TTC549 (cell line): Measurements from ENCODE around the gene TGFBR3.
"Not testable (repeated sequence)": the region's sequence is repeated elsewhere in the genome, so short reads cannot be mapped to it uniquely, and the experiment has no call there.

Experiments
- FAIRE-seq: peaks from 2 replicates; lab custom pipeline; 2012; peaks lifted over from hg19 to GRCh38; lab: Jason Lieb, UNC

The TGFBR3 gene

DNA sequence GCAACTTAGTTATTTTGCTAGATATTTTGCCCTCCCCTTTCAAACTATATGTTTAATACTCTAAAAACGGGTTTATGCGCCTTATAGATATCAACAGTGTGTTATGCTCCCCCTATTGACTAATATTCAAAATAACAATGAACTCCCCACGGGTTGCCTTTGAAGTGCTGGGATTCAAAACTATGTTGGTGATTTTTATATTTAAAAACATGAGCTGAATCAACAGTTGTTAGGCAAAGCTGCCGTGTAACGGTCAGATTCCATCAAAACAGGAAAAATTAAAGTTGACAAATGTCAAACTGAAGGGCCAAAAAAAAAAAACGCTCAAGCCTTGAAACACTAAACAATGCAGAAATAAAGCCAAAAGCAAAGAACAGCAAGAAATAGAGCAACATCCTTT is 2.5 kb downstream of the TGFBR3 start:
- FAIRE-seq, result peak; percentile 11

DNA sequence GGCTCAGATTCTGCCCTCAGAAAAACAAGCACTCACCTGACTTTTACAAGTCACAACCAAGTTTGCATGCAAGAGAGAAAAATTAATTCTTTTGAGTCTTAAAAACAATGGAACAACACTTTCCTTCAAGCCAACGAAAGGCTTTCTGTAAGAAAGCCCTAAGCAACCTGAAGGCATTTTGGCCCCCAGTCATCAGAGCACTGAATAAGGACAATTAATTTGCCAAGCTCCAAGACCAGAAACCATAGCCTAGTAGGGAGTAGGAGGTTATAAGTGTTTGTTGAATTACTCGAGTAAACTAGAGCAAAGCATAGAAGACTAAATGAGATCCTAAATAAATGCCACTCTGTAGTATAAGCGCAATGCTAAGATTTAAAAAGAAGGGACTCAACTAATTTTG is 4.7 kb downstream of the TGFBR3 start:
- no peak for FAIRE-seq

DNA sequence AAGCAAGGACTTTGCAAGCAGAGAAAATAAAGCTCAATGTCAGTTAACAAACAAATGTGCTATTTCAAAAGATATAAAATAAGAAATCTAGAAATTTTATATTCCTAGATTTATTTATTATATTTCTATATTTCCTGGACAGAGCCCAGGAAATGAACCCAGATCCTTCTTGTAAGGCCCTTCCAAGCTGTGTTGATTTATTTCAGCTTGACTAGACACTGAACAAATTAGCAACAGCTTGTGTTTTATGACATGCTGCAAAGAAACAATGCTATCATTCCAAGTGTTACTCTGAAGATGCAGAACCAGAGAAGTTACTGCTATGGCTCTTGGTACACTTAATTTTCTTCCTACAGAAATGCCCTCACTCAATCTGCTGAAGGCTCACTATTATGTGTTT is 6.2 kb downstream of the TGFBR3 start:
- FAIRE-seq, result no peak

DNA sequence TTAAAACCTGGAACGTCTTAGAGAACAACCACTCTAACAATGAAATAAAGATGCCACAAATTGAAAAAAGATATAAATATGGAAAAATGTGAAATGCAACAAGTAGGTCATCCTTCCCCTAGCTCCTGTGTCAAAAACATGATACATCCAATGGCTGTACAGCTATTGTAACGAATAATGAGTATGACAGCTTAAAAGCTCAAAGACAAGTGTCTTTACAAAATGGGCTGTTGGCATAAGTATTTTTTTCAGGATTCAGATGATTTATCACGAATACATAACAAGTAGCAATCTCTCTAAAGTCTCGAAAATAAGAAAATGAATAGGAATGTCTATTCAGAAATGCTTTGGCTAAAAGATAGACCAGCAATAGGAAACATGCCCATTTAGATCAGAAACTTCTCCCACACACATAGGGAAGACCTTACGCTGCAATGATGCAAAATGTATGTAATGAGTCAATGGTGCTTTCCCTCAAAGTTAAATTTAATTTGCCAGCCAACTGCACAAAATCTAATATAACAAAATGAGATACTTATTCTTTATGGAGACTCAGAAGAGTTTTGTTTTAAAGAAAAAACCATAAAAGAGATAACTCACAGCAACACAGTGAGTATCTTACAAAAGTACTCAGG is 8.3 kb downstream of the TGFBR3 start:
- no peak for FAIRE-seq

DNA sequence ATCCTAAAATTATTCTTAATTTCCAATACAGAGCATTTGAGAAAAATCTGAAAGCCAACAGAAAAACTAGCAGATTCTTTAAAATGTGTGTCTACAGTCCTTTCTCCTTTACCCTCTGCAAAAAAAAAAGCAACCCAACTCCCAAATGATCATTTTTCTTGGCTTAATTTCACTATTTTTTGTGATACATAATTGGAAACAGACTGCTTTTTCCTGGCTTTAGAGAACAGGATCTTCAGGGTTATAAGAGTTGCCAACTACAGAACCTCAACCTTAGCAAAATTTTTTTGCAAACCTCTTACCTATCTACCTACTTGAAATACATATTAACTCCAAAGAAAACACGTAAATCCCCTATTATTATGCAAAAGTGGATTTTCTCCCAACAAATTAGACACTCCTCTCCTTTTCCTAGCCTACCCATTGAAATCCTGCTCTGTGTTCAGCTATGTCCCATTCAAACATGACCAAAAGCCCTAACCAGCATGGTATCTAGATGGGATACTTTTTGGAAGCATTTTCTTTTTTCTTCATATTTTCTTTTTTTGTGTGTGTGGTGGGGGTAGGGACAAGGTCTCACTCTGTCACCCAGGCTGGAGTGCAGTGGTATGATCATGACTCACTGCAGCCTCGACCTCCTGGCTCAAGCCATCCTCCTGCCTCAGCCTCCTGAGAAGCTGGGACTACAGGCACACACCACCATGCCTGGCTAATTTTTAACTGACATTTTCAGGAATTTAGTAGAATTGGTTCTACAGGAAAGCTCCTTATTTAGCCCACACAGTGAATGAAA is 9.0 kb downstream of the TGFBR3 start:
- FAIRE-seq, result no peak

DNA sequence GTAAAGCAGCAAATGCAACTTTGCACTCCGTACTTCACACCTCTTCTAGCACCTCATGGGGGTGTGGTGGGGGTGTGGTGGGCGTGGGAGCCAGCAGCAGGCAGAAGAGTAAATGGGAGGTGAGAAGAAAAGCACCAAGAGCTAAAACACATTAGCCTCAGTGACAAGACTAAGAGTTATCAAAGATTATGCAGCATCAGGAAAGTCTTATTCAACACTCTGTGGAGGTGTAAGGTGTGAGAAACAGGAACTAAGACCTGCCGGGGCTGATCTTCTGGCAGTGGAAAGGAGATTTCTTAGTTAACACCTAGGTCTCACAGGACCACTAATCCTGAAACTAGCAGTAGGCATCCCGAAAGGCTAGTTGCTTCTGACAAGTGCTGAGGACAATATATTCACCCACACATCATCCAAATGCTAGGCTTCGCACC is 9.9 kb downstream of the TGFBR3 start:
- no peak for FAIRE-seq

DNA sequence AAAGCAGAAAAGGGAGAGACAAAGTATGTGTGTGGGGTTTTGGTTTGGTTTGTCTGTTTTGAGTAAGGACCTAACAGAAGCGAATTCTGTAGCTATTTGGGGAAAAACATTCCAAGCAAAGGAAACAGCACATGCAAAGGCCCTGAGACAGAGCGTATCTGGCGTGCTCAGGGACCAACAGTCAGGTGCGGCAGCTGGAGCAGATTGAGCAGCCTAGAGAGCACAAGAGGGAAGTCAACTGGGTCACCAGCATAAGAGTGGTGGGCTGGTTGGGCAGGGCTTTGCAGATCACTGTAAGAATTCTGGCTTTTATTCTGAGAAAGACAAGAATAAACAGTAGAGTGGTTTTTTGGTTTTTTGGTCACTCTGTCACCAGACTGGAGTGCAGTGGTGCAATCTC is 11.8 kb downstream of the TGFBR3 start:
- no peak for FAIRE-seq

DNA sequence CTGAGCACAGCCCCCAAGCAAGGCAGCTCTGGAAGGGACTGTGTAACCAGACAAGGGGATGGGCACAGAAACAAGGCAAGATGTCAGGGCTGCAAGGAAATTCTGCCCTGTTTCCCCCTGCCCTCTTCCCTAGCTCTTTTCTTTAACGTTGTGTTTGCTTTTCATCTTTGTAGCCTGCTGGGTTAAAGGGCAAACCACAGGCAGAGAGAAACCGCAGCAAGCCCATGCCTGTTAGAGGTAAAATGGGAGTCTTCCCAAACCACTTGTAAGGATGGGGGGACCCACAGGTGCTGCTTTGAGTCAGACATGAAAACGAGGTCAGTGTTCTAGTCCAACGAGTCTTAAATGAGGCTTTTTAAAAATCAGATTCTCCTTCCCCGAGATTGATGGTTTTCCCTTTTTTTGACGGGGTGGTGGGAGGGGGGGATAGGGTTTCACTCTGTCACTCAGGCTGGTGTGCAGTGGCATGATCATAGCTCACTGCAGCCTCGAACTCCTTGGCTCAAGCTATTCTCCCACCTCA is 13.3 kb downstream of the TGFBR3 start:
- no peak for FAIRE-seq

DNA sequence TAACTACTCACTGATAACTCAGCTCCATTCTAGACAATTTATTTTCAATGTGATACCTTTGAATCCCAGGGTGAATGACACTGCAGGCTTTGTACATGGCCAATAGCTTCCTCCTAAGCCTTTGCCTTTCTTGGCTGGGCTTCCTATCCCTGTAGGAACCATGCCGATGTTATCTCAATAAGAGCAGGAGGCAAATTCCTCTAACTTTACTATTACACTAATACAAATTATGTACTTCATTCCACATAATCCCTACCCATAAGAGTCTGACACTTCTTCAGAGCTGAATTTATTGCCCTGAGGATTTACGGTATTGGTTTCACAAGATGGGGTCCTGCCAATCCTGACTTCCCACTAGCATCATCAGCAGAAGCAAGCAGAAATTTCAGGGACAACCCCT is 14.0 kb downstream of the TGFBR3 start:
- no peak for FAIRE-seq

DNA sequence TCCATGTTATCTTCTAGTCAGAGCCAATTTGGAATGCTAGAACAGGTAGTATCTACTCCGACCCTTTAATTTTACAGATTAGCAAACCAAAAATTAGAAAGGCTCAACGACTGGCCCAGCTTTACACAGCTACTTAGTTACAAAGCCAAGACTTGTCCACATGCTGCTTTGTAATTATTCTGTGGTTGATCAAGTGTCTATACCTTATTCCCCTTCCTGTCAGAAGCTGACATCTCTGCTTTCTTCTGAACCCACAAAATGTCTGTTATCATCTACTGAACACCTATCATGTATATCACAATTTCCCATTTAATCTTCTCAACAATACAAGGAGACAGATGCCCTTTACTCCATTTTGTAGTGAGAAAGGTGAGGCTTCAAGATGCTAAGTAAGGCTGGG is 15.6 kb downstream of the TGFBR3 start:
- no peak for FAIRE-seq

DNA sequence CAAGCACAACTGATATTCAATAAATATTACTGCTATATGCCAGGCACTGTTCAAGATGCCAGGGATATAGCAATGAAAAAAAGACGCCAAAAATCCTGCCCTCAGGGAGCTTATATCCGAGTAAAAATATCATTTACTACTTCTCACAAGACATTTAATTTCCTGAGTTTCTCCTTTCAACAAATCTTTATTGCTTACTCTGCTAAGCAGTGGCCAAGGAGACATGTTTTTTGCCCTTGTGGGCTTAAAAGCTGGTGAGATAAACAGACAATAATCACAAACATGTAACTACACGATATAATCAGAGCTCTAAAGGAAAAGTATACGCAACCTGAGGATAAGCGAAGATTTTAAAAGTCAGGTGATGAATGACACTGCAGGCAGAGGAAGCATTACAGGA is 19.5 kb downstream of the TGFBR3 start:
- FAIRE-seq, result no peak

DNA sequence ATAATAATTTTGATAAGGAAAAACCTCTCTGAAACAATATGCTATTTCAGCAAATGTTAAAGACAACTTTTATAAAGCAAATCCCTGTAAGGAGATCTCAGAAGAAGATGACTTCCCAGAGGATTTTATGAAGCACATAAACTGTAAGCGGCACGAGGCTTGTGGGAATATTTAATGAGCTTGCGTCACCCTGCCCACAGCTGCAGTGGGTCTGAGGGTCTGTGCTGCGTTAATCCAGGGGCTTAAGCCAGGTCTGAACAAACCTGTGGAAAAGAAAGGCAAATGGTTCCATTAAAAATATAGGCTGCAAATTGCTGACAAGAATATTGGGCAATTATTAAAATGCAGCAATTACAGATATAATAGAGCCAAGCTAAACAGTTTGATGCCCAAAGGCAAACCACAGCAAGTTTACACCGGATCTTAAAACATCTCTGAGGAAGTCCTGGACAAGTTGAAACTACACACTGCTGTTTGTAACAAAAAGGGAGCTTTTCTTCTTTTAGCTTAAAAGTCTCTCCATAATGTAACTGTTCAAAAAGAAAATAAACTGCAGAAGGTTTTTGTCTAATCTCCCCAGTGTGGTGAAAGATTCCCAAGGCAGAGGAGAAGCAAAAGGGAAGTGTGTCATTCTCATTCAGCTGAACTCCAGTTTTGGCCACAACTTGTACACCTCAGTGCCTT is 21.8 kb downstream of the TGFBR3 start:
- no peak for FAIRE-seq

DNA sequence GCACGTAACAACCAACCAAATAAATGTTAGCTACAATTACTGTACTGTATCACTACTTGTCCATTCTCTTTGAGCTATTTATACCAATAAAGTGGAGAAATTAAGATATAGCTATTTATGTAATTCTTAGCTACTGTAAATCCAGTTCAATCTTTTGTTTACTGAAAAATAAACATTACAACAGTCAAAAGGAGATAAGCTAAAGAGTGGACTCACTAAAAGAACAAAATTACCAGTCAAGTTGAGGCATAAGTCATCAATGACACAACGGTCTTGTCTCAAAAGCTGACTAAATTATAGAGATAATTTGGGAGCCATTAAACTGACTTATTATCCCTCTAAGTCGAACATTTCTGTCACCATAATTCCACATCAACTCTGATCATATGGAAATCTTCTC is 22.5 kb downstream of the TGFBR3 start:
- FAIRE-seq, result no peak

DNA sequence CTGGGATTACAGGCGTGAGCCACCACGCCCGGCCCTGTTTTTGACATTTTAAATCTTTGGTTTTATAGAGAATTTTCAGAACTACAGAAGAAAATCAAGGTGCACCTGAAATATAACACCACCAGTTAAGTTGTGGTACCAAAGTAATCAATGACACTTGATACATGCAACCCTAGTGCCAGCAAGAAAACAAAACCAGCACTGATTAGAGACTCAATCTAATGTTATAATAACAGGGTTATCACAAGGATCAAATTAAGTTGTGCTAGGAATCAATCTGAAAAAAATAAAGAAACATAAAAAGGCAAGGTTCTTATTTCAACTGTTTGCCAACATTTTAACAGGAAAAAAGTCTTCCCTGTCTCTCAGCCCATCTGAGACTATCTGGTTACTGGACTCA is 23.8 kb downstream of the TGFBR3 start:
- FAIRE-seq, result no peak

DNA sequence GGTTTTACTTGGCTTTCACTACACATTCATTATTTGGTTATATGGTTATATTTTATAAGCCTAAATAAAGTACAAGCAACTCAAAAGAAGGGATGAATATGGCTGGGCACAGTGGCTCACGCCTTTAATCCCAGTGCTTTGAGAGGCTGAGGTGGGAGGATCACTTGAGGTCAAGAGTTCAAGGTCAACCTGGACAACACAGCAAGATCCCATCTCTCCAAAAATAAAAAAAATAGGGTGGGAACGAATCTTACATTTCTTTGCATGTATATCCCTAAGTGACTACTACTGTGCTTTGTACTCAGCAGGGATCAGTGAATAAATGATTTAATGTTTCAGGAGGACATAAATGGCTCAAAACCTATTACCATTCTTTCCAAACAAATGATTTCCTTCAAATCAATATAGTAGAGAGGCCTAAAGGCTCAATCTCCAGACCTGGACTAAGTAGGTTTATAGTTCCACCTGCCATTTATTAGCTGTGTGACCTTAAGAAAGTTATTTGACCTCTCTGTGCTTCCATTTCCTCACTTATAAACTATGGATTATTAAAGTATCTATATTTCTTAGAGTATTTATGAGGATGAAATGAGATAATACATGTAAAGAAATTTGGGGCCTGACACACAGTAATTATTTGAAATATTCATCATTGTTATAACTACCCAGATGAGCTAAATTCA is 28.3 kb downstream of the TGFBR3 start:
- FAIRE-seq, result no peak

DNA sequence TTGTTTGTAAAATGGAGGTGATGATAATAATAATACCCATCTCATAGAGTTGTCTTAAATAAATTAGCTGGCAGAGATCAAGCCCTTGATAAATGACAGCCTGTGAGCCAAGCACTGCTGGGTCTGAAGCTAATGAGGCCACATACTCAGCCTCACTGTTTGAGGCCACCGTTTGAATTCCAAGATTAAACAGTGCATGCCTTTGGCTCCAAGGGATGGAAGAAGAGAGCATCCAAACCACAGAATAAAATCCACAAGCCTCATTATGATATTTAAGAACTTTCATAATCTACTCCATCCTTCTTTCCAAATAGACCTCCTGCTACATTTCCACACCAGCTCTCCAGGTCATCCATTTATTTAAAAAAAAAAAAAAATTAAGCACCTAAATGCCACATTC is 29.0 kb downstream of the TGFBR3 start:
- no peak for FAIRE-seq

DNA sequence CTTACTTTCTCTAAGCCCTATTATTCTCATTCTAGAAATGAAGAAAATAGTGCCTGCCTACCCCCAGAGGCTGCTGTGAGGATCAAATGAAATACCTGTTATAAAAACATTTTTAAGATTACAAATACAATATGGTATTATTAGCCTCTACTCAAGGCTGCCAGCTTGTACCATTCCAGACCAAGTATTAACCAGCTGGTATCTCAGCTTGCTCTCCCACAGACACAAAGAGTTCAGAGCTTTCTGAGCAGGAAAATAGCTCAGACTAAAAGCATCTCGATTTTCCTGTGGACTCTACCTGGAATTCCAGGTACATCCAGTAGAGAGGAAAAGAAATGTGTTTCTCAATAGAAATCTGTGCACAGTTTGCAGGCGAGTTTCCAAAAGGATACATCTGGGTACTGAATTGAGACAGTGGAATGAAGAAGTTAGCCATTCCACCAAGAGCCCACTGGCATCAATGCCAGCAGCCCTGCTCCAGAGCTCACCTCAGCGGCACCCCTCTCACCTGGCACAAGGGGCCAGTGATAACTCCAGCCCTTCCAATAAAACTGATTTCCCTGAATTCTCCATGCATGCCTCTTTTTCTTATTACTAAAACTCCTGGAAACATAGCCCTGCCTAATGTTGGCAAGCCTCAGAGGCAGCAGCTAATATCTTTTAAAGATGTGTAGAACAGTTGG is 31.0 kb downstream of the TGFBR3 start:
- no peak for FAIRE-seq

DNA sequence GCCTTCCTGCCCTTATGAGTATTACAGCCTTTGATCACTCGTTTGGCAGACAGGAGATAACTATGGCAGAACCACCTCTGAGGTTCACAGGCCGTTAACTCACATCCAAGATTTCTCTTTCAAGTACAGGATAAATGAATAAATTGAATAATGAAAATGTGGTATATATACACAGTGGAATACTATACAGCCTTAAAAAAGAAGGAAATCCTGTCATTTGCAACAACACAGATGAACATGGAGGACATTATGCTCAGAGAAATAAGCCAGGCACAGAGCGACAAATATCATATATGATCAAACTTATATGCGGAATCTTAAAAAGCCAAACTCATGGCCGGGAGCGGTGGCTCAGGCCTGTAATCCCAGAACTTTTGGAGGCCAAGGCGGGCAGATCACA is 32.6 kb downstream of the TGFBR3 start:
- no peak for FAIRE-seq

DNA sequence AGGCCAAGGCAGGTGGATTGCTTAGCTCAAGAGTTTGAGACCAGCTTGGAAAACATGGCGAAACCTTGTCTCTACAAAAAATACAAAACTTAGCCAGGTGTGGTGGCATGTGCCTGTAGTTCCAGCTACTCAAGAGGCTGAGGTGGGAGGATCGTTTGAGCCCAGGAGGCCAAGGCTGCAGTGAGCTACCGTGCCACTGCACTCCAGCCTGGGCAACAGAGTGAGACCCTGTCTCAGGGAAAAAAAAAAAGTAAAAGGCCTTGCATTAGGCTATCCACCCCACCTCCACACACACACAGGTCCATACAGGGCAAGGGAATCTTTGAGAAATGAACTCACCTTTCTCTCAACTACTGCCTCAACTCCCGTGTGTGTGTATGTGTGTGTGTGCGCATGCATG is 33.9 kb downstream of the TGFBR3 start:
- not testable (repeated sequence) for FAIRE-seq

DNA sequence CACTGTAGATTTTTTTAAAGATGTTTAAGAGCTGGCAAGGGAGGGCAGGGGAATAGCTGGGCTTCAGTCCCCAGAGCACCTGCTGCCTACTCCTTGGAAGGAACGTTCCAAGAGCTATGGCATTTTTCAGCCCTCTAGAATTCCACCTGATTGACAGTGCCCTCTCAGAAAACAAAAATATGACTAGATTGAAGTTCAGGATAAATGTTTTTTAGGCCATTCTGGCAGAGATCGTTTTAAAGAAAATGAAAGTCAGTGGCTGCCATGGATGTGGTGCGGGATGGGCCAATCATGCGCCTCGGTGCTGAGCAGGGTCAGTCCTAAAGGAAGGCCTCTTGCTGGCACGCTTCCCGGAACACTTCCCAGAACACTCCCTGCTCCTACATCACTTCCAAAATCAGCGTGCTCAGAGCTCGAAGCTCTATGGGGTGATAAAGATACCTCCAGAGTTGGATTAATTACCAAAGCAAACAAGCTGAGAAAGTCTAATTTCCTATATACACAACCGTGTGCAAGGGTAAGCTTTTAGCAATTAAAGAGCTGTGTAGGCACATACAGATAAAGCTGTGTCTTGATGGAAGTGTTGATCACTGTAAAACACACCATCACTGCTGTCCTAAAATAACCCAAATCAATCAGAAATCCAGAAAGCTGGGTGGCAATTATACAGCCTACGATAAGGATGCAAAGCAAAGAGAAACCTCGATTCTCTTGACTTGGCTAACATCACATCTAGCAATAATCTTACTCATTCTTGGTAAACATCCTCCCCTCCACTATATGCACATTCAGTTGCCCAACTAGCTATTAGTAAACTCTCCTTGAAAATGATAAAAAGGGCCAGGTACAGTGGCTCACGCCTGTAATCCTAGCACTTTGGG is 34.6 kb downstream of the TGFBR3 start:
- no peak for FAIRE-seq

DNA sequence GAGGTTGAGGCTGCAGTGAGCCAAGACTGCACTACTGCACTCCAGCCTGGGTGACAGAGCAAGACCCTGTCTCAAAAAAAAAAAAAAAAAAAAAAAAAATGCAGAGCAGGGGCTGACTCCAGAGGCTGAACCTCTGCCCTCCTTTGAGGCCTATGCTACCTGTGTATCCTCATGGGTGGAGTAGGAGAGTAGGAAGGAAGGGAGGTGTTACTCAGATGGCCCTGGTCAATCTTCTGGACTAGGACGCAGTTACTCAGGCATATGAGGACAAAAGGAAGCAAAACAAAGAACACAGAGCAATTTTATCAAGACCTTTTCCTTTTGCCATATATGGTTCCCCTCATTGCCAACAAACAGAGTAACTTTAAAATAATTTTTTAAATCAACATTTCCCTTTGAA is 35.2 kb downstream of the TGFBR3 start:
- no peak for FAIRE-seq
